Thyroid gland (tissue), 4 donors: ENCODE measurements around the gene DDX21.
"Not testable (repeated sequence)": the region's sequence is repeated elsewhere in the genome, so short reads cannot be mapped to it uniquely, and the experiment has no call there.

ENCODE experiments used
- POLR2A ChIP-seq, 2 donors: fragments of 450-650 bp; IDR thresholded peaks; one replicate each; pipeline ENCODE4 v1.6.1; 2017; ENCODE audit warnings: antibody characterized with exemption in 2 of 2, mild to moderate bottlenecking in 2 of 2, moderate library complexity in 1 of 2
- TF ChIP-seq, protein P1 (sequence below), 6 experiments: fragments of 200-600 bp in 3 of 6; fragments of 450-650 bp in 3 of 6; sonication (generic) in 3 of 6; IDR thresholded peaks; one replicate each; pipeline ENCODE4 v1.5.1; 2016 to 2019; ENCODE audit warnings: antibody characterized with exemption in 6 of 6, mild to moderate bottlenecking in 2 of 6, inconsistent platforms in 1 of 6, moderate library complexity in 1 of 6

DNA sequence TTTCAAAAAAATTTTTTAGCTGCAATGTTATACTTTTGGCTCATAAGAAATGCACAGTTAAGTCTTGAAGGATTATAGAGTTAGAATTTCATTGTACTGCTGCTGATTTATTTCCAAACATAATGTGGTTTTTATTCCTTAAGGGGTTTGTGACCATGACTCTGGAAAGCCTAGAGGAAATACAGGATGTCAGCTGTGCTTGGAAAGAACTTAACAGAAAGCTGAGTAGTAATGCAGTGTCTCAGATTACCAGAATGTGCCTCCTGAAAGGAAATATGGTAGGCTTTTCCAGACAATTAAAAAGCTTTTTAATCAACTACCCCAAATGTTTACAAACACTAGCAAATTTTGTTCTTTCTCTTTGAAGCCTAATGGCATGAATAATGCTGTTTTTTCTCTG lies 15.1 kb upstream of the DDX21 start:
- TF ChIP-seq POLR2A (IDR thresholded peaks at IDR 0.05): not testable (repeated sequence)
- TF ChIP-seq, protein P1, sequence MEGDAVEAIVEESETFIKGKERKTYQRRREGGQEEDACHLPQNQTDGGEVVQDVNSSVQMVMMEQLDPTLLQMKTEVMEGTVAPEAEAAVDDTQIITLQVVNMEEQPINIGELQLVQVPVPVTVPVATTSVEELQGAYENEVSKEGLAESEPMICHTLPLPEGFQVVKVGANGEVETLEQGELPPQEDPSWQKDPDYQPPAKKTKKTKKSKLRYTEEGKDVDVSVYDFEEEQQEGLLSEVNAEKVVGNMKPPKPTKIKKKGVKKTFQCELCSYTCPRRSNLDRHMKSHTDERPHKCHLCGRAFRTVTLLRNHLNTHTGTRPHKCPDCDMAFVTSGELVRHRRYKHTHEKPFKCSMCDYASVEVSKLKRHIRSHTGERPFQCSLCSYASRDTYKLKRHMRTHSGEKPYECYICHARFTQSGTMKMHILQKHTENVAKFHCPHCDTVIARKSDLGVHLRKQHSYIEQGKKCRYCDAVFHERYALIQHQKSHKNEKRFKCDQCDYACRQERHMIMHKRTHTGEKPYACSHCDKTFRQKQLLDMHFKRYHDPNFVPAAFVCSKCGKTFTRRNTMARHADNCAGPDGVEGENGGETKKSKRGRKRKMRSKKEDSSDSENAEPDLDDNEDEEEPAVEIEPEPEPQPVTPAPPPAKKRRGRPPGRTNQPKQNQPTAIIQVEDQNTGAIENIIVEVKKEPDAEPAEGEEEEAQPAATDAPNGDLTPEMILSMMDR (IDR thresholded peaks at IDR 0.05): not testable (repeated sequence)
